H9 (cell line): Measurements from ENCODE around the gene SPX. TPM values are rescaled to one million over a fixed set of nuclear protein-coding genes. Genes with fewer than 3 reads are reported as not detected.

Source experiments
- DNase-seq: peaks from one replicate; pipeline ENCODE4 v3.0.0-alpha.2; 2017
- H2AFZ ChIP-seq: one replicate; pipeline ENCODE4 v1.6.1; 2013; ENCODE audit warnings: mild to moderate bottlenecking, low read length, control low read depth, moderate library complexity
- H2AK5ac ChIP-seq: 2 replicates; pipeline ENCODE4 v1.6.1; 2013; ENCODE audit warnings: low read length, control low read depth, mixed read lengths; ENCODE audit not compliant: insufficient read length
- H2BK120ac ChIP-seq: one replicate; pipeline ENCODE4 v1.6.1; 2013; ENCODE audit warnings: low read depth, mild to moderate bottlenecking, low read length, control low read depth, inconsistent platforms; ENCODE audit not compliant: poor library complexity, severe bottlenecking
- H2BK12ac ChIP-seq: 2 replicates; pipeline ENCODE4 v1.6.1; 2013; ENCODE audit warnings: low read length, control low read depth, mixed read lengths, low read depth; ENCODE audit not compliant: insufficient read length
- H2BK15ac ChIP-seq: 2 replicates; pipeline ENCODE4 v1.6.1; 2013; ENCODE audit warnings: low read depth, low read length, control low read depth
- H2BK20ac ChIP-seq: one replicate; pipeline ENCODE4 v1.6.1; 2013; ENCODE audit warnings: low read depth, mild to moderate bottlenecking, low read length, control low read depth, inconsistent platforms; ENCODE audit not compliant: poor library complexity, severe bottlenecking
- H2BK5ac ChIP-seq: 2 replicates; pipeline ENCODE4 v1.6.1; 2013; ENCODE audit warnings: low read length, control low read depth, mixed read lengths; ENCODE audit not compliant: insufficient read length
- H3K14ac ChIP-seq: 2 replicates; pipeline ENCODE4 v1.6.1; 2013; ENCODE audit warnings: low read length, control low read depth; ENCODE audit not compliant: insufficient read depth
- H3K18ac ChIP-seq: 2 replicates; pipeline ENCODE4 v1.6.1; 2013; ENCODE audit warnings: low read depth, mild to moderate bottlenecking, mixed read lengths, low read length, control low read depth; ENCODE audit not compliant: insufficient read length
- H3K23ac ChIP-seq: 2 replicates; pipeline ENCODE4 v1.6.1; 2013; ENCODE audit warnings: low read length, control low read depth, mixed read lengths, low read depth; ENCODE audit not compliant: insufficient read length
- H3K23me2 ChIP-seq: 2 replicates; pipeline ENCODE4 v1.6.1; 2013; ENCODE audit warnings: low read depth, mild to moderate bottlenecking, mixed read lengths, low read length, control low read depth; ENCODE audit not compliant: insufficient read length, poor library complexity, severe bottlenecking
- H3K27ac ChIP-seq: 2 replicates; pipeline ENCODE4 v1.5.1; 2013; ENCODE audit warnings: low read length, control low read depth, mixed read lengths, low read depth; ENCODE audit not compliant: insufficient read length
- H3K27me3 ChIP-seq: 2 replicates; pipeline ENCODE4 v1.6.1; 2013; ENCODE audit warnings: low read length, control low read depth, inconsistent platforms; ENCODE audit not compliant: insufficient read depth
- H3K4ac ChIP-seq: 2 replicates; pipeline ENCODE4 v1.6.1; 2013; ENCODE audit warnings: low read depth, mild to moderate bottlenecking, control low read depth, inconsistent platforms, low read length, moderate library complexity
- H3K4me1 ChIP-seq: 2 replicates; pipeline ENCODE4 v1.6.1; 2013; ENCODE audit warnings: low read length, control low read depth, inconsistent platforms; ENCODE audit not compliant: insufficient read depth
- H3K4me2 ChIP-seq: 2 replicates; pipeline ENCODE4 v1.6.1; 2013; ENCODE audit warnings: low read length, control low read depth, mixed read lengths; ENCODE audit not compliant: insufficient read length, insufficient read depth
- H3K56ac ChIP-seq: 2 replicates; pipeline ENCODE4 v1.6.1; 2013; ENCODE audit warnings: low read depth, mild to moderate bottlenecking, mixed read lengths, low read length, control low read depth; ENCODE audit not compliant: insufficient read length
- H3K79me1 ChIP-seq: 2 replicates; pipeline ENCODE4 v1.6.1; 2013; ENCODE audit warnings: low read depth, mild to moderate bottlenecking, moderate library complexity, low read length, control low read depth, inconsistent platforms; ENCODE audit not compliant: insufficient read depth, poor library complexity, severe bottlenecking
- H3K79me2 ChIP-seq: 2 replicates; pipeline ENCODE4 v1.6.1; 2013; ENCODE audit warnings: low read length, control low read depth, inconsistent platforms; ENCODE audit not compliant: insufficient read depth
- H3K9ac ChIP-seq: 2 replicates; pipeline ENCODE4 v1.6.1; 2013; ENCODE audit warnings: low read length, control low read depth, mixed read lengths; ENCODE audit not compliant: insufficient read length; ENCODE audit errors: extremely low read depth
- H3K9me3 ChIP-seq: one replicate; pipeline ENCODE4 v1.6.1; 2013; ENCODE audit warnings: low read depth, low read length, inconsistent platforms; ENCODE audit not compliant: control insufficient read depth
- H3T11ph ChIP-seq: one replicate; pipeline ENCODE4 v1.6.1; 2013; ENCODE audit warnings: mild to moderate bottlenecking, low read length, control low read depth, inconsistent platforms
- H4K20me1 ChIP-seq: one replicate; pipeline ENCODE4 v1.6.1; 2013; ENCODE audit not compliant: control insufficient read depth, insufficient read length, insufficient read depth
- H4K5ac ChIP-seq: 2 replicates; pipeline ENCODE4 v1.6.1; 2013; ENCODE audit warnings: low read depth, mild to moderate bottlenecking, mixed read lengths, low read length, control low read depth; ENCODE audit not compliant: insufficient read length
- H4K8ac ChIP-seq: replicated peaks from 2 replicates; pipeline ENCODE4 v1.6.1; 2013; ENCODE audit warnings: low read length, control low read depth, mixed read lengths, low read depth; ENCODE audit not compliant: insufficient read length
- H4K91ac ChIP-seq: 2 replicates; pipeline ENCODE4 v1.6.1; 2013; ENCODE audit warnings: low read depth, mild to moderate bottlenecking, moderate library complexity, mixed read lengths, low read length, control low read depth; ENCODE audit not compliant: insufficient read length
- H3K27ac Mint-ChIP-seq, 3 experiments: 2 replicates in 2 of 3; 3 replicates in 1 of 3; pipeline ENCODE4 v1.8.0; 2020 to 2021; ENCODE audit warnings: mixed read lengths in 3 of 3, mild to moderate bottlenecking in 1 of 3, moderate library complexity in 1 of 3
- H3K27me3 Mint-ChIP-seq: 2 replicates; pipeline ENCODE4 v1.8.0; 2021; ENCODE audit warnings: low read depth, mild to moderate bottlenecking, moderate library complexity, mixed read lengths
- H3K36me3 Mint-ChIP-seq, 3 experiments: 2 replicates in 2 of 3; 3 replicates in 1 of 3; pipeline ENCODE4 v1.8.0; 2020 to 2021; ENCODE audit warnings: low read depth in 3 of 3, mixed read lengths in 3 of 3; ENCODE audit not compliant: insufficient read depth in 1 of 3
- H3K4me1 Mint-ChIP-seq, 2 experiments: 2 replicates each; pipeline ENCODE4 v1.8.0; 2020; ENCODE audit warnings: mixed read lengths in 2 of 2
- H3K4me3 Mint-ChIP-seq, 2 experiments: 2 replicates in 1 of 2; 3 replicates in 1 of 2; pipeline ENCODE4 v1.8.0; 2020 to 2021; ENCODE audit warnings: mild to moderate bottlenecking in 2 of 2, mixed read lengths in 2 of 2, moderate library complexity in 1 of 2
- H3K9me3 Mint-ChIP-seq, 2 experiments: 2 replicates in 1 of 2; 3 replicates in 1 of 2; pipeline ENCODE4 v1.8.0; 2020; ENCODE audit warnings: mild to moderate bottlenecking in 2 of 2, mixed read lengths in 2 of 2, moderate library complexity in 1 of 2
- CTCF ChIP-seq: fragments of 200-600 bp; sonication (generic); conservative IDR thresholded peaks from 3 replicates; pipeline ENCODE4 v1.8.0; 2021; ENCODE audit warnings: antibody characterized with exemption, mild to moderate bottlenecking
- WGBS: extraction: QIAGEN DNeasy Blood & Tissue Kit; methylation state at CpG from one replicate; pipeline ENCODE4 v1.1.7; 2013; ENCODE audit warnings: missing lambda C conversion rate, low lambda C conversion rate, mixed read lengths; ENCODE audit not compliant: insufficient read length; ENCODE audit errors: extremely low coverage; 5-methylcytosine and 5-hydroxymethylcytosine counted together
- total RNA-seq: library from RNA; stranded (reverse); gene quantifications from 2 replicates; pipeline ENCODE4 v1.2.1, GENCODE V29; 2021

SPX gene
- total RNA-seq, 1 experiment from 2014 or later: 0.35 TPM

- Histone ChIP-seq H3K9me3 (no peaks in the 10 kb centered on the region), H2AFZ (no peak overlapping the region), H2BK12ac (no peak overlapping the region), H4K91ac (no peak overlapping the region), H3K27me3 (no peaks in the 10 kb centered on the region), H3K4me2 (no peak overlapping the region), H3K9ac (no peak overlapping the region), H3K23ac (no peak overlapping the region), H4K8ac (no peak overlapping the region), H4K20me1 (no peaks in the 10 kb centered on the region), H2BK20ac (no peak overlapping the region), H2AK5ac (no peak overlapping the region), H2BK120ac (no peak overlapping the region), H3K4ac (no peak overlapping the region), H3K56ac (no peak overlapping the region), H3K79me2 (peaks cover 9% of the 10 kb centered on the region; the same call in 1 of the 2 replicates), H3K18ac (no peak overlapping the region), H3K23me2 (no peaks in the 10 kb centered on the region), H3K14ac (no peak overlapping the region), H2BK15ac (no peak overlapping the region), H3K4me1 (no peaks in the 10 kb centered on the region), H3K79me1 (peaks cover 2% of the 10 kb centered on the region), H3T11ph (no peak overlapping the region), H3K27ac (no peak overlapping the region), H2BK5ac (no peak overlapping the region), H4K5ac (no peak overlapping the region)
- Mint-ChIP-seq H3K4me1 (peaks cover 2 to 4% of the 10 kb centered on the region in 2 experiments), H3K9me3 (no peaks in the 10 kb centered on the region), H3K27ac (0 out of 7 replicates have a peak overlapping the region, but pooled peaks of 1 of the 3 experiments have one; percentile 48), H3K4me3 (no peak overlapping the region), H3K27me3 (no peaks in the 10 kb centered on the region), H3K36me3 (peaks cover 2 to 29% (median 14%) of the 10 kb centered on the region in 3 experiments; a peak in 5 of 7 replicates)
- no peak for TF ChIP-seq CTCF
- no peak for DNase-seq
- whole genome bisulfite sequencing: no CpG with 5 or more reads among the region's 2 CpGs
Measured at GRCh38 chr12:21507849-21508248, 18.2 kb upstream of the SPX start.
